Parathyroid adenoma (tissue), 2 donors: Measurements from ENCODE around the gene ENOX2.

ENCODE experiments used
- H2AFZ ChIP-seq: fragments of 300-600 bp; sonication (generic); one replicate; pipeline ENCODE4 v1.7.0; 2017; ENCODE audit warnings: antibody characterized with exemption, mild to moderate bottlenecking
- H3K27ac ChIP-seq: fragments of 300-600 bp; sonication (generic); one replicate; pipeline ENCODE4 v1.7.0; 2017
- H3K27me3 ChIP-seq: fragments of 300-600 bp; sonication (generic); one replicate; pipeline ENCODE4 v1.7.0; 2017; ENCODE audit warnings: low read length; ENCODE audit not compliant: control insufficient read depth, insufficient read depth
- H3K36me3 ChIP-seq: fragments of 300-600 bp; sonication (generic); one replicate; pipeline ENCODE4 v1.7.0; 2017; ENCODE audit warnings: low read length; ENCODE audit not compliant: control insufficient read depth, insufficient read depth
- H3K4me1 ChIP-seq: fragments of 300-600 bp; sonication (generic); one replicate; pipeline ENCODE4 v1.7.0; 2017; ENCODE audit warnings: control low read depth
- H3K4me2 ChIP-seq: fragments of 300-600 bp; sonication (generic); one replicate; pipeline ENCODE4 v1.7.0; 2017; ENCODE audit warnings: low read length
- H3K4me3 ChIP-seq: fragments of 300-600 bp; sonication (generic); one replicate; pipeline ENCODE4 v1.7.0; 2017; ENCODE audit warnings: low read depth, low read length
- H3K79me2 ChIP-seq: fragments of 300-600 bp; sonication (generic); one replicate; pipeline ENCODE4 v1.7.0; 2017; ENCODE audit warnings: control low read depth
- H3K9ac ChIP-seq: fragments of 300-600 bp; sonication (generic); one replicate; pipeline ENCODE4 v1.7.0; 2017; ENCODE audit warnings: mild to moderate bottlenecking
- H3K9me3 ChIP-seq: fragments of 300-600 bp; sonication (generic); one replicate; pipeline ENCODE4 v1.7.0; 2017; ENCODE audit warnings: low read length; ENCODE audit not compliant: control insufficient read depth
- CTCF ChIP-seq: fragments of 300-600 bp; sonication (generic); IDR thresholded peaks from one replicate; pipeline ENCODE4 v1.7.0; 2017; ENCODE audit warnings: antibody characterized with exemption, mild to moderate bottlenecking
- donor health status: primary hyperparathyroidism.

Gene ENOX2

GRCh38 chrX:130699618-130700017 is 203.4 kb downstream of the ENOX2 start:
- Histone ChIP-seq H3K27ac (no peak overlapping the region), H3K79me2 (no peaks in the 10 kb centered on the region), H2AFZ (no peak overlapping the region), H3K4me1 (no peaks in the 10 kb centered on the region), H3K36me3 (no peaks in the 10 kb centered on the region), H3K4me3 (no peak overlapping the region), H3K4me2 (no peak overlapping the region), H3K27me3 (no peaks in the 10 kb centered on the region), H3K9me3 (no peaks in the 10 kb centered on the region), H3K9ac (no peak overlapping the region)
- no peak for TF ChIP-seq CTCF

- Histone ChIP-seq H3K36me3 (no peaks in the 10 kb centered on the region), H3K27me3 (no peaks in the 10 kb centered on the region), H2AFZ (no peak overlapping the region), H3K4me3 (no peak overlapping the region), H3K4me2 (no peak overlapping the region), H3K27ac (no peak overlapping the region), H3K4me1 (no peaks in the 10 kb centered on the region), H3K9ac (no peak overlapping the region), H3K79me2 (no peaks in the 10 kb centered on the region), H3K9me3 (no peaks in the 10 kb centered on the region)
- no peak for TF ChIP-seq CTCF
These were observed 206.5 kb downstream of the ENOX2 start for GRCh38 chrX:130696542-130696941.

GRCh38 chrX:130695931-130696330 is 207.1 kb downstream of the ENOX2 start:
- Histone ChIP-seq H3K9ac (no peak overlapping the region), H2AFZ (no peak overlapping the region), H3K79me2 (no peaks in the 10 kb centered on the region), H3K36me3 (no peaks in the 10 kb centered on the region), H3K4me3 (no peak overlapping the region), H3K4me2 (no peak overlapping the region), H3K27me3 (no peaks in the 10 kb centered on the region), H3K9me3 (no peaks in the 10 kb centered on the region), H3K4me1 (no peaks in the 10 kb centered on the region), H3K27ac (no peak overlapping the region)
- TF ChIP-seq CTCF, result no peak

GRCh38 chrX:130694983-130695382 is 208.0 kb downstream of the ENOX2 start:
- Histone ChIP-seq H3K9ac (no peak overlapping the region), H2AFZ (no peak overlapping the region), H3K27me3 (no peaks in the 10 kb centered on the region), H3K4me2 (no peak overlapping the region), H3K36me3 (no peaks in the 10 kb centered on the region), H3K4me1 (no peaks in the 10 kb centered on the region), H3K9me3 (no peaks in the 10 kb centered on the region), H3K27ac (no peak overlapping the region), H3K79me2 (no peaks in the 10 kb centered on the region), H3K4me3 (no peak overlapping the region)
- TF ChIP-seq CTCF, result no peak

GRCh38 chrX:130691576-130691975 is 211.4 kb downstream of the ENOX2 start:
- no peak for TF ChIP-seq CTCF
- H3K27me3 ChIP-seq, result no peaks in the 10 kb centered on the region
- no peaks in the 10 kb centered on the region for H3K9me3 ChIP-seq
- H3K4me2 ChIP-seq, result no peak overlapping the region
- no peak overlapping the region for H3K27ac ChIP-seq
- H3K36me3 ChIP-seq, result no peaks in the 10 kb centered on the region
- no peak overlapping the region for H3K9ac ChIP-seq
- no peaks in the 10 kb centered on the region for H3K4me1 ChIP-seq
- no peaks in the 10 kb centered on the region for H3K79me2 ChIP-seq
- no peak overlapping the region for H3K4me3 ChIP-seq
- no peak overlapping the region for H2AFZ ChIP-seq
